SK-N-SH (cell line): Measurements from ENCODE around the gene PAPOLA.

ENCODE experiments used
- CTCF ChIP-seq: fragments of 200-600 bp; sonication (generic); IDR thresholded peaks from 2 replicates; pipeline ENCODE4 v1.6.1; 2017; ENCODE audit warnings: antibody characterized with exemption, mild to moderate bottlenecking, moderate library complexity
- EP300 ChIP-seq, 2 experiments: IDR thresholded peaks; 2 replicates each; pipeline versions ENCODE4 v1.4.0 to v1.6.1; 2012; ENCODE audit warnings: borderline replicate concordance in 1 of 2, low read depth in 1 of 2, low read length in 1 of 2
- EZH2phosphoT487 ChIP-seq: fragments of 200-600 bp; sonication (generic); IDR thresholded peaks from 2 replicates; pipeline ENCODE4 v1.6.1; 2017; ENCODE audit warnings: low read depth, mixed run types, mild to moderate bottlenecking, antibody characterized with exemption, moderate library complexity, borderline replicate concordance
- JUND ChIP-seq: IDR thresholded peaks from 2 replicates; pipeline ENCODE4 v1.4.0; 2012
- MXI1 ChIP-seq: IDR thresholded peaks from 2 replicates; pipeline ENCODE4 v1.6.1; 2012; ENCODE audit warnings: mild to moderate bottlenecking, low read depth, low read length, improper control_type of control experiment
- RFX5 ChIP-seq: IDR thresholded peaks from 2 replicates; pipeline ENCODE4 v1.6.1; 2012; ENCODE audit warnings: mild to moderate bottlenecking, improper control_type of control experiment, low read length
- RXRA ChIP-seq: IDR thresholded peaks from 2 replicates; pipeline ENCODE4 v1.4.0; 2012; ENCODE audit warnings: low read depth, mild to moderate bottlenecking, borderline replicate concordance
- TAF1 ChIP-seq: IDR thresholded peaks from 2 replicates; pipeline ENCODE4 v1.6.1; 2012; ENCODE audit warnings: low read depth, mild to moderate bottlenecking, low read length, moderate library complexity, borderline replicate concordance
- TCF12 ChIP-seq: IDR thresholded peaks from 2 replicates; pipeline ENCODE4 v1.4.0; 2012

GRCh38 chr14:96538097-96538989, 36.2 kb downstream of the PAPOLA start:
- TF ChIP-seq RXRA (no peak), JUND (no peak), CTCF (no peak), RFX5 (no peak), MXI1 (no peak), TAF1 (no peak), EZH2phosphoT487 (no peak), EP300 (IDR thresholded peaks at IDR 0.05; ENCODE audit: borderline replicate concordance in 1 of 2, low read depth in 1 of 2, low read length in 1 of 2) (no peak), TCF12 (no peak)
